Measurements from ENCODE around the gene SLC25A33.

SLC25A33 gene

DNA sequence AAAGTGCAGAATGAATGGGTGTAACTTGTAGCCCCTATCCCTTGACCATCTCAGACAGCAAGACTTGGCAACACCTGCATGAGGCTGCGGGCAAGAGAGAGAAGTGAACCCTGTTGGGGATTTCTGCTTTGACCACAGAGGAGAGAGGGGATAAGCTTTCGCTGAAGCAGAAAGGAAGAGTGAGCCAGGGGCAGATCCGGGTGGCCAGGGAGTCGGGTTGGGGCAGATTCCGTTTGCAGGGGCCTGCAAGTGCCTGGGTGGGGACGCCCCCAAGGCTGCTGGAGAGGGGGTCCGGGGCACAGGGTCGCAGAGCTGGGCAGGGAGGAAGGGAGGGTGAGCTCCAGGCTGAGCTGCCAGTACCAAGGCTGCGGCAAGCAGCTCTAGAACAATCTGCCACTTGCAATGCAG lies 86.9 kb downstream of the SLC25A33 start:
- H3K4me1 Mint-ChIP-seq: peaks cover 35 to 67% of the 10 kb centered on the region in 2 donors
- H3K9me3 Mint-ChIP-seq: no peaks in the 10 kb centered on the region
- peaks cover 12 to 19% of the 10 kb centered on the region in 2 donors for H3K36me3 Mint-ChIP-seq
- H3K4me3 Mint-ChIP-seq: peak overlapping the region; percentile 94 to 95
- ATAC-seq (replicated peaks): peak; percentile 51 to 53
- peak; percentile 83 for DNase-seq
- no peaks in the 10 kb centered on the region for H3K27me3 Mint-ChIP-seq
- H3K27ac Mint-ChIP-seq: peak overlapping the region; percentile 90

GRCh38 chr1:9628541-9629444 lies 89.5 kb downstream of the SLC25A33 start:
- peak overlapping the region; percentile 94 to 95 for H3K4me3 Mint-ChIP-seq
- peaks cover 45 to 91% of the 10 kb centered on the region in 2 donors for H3K4me1 Mint-ChIP-seq
- peak overlapping the region; percentile 93 for H3K27ac Mint-ChIP-seq
- peaks cover 34 to 39% of the 10 kb centered on the region in 2 donors for H3K36me3 Mint-ChIP-seq
- H3K27me3 Mint-ChIP-seq: no peaks in the 10 kb centered on the region
- DNase-seq: peak; percentile 88
- H3K9me3 Mint-ChIP-seq: no peaks in the 10 kb centered on the region
- ATAC-seq (replicated peaks): peak; percentile 62

DNA sequence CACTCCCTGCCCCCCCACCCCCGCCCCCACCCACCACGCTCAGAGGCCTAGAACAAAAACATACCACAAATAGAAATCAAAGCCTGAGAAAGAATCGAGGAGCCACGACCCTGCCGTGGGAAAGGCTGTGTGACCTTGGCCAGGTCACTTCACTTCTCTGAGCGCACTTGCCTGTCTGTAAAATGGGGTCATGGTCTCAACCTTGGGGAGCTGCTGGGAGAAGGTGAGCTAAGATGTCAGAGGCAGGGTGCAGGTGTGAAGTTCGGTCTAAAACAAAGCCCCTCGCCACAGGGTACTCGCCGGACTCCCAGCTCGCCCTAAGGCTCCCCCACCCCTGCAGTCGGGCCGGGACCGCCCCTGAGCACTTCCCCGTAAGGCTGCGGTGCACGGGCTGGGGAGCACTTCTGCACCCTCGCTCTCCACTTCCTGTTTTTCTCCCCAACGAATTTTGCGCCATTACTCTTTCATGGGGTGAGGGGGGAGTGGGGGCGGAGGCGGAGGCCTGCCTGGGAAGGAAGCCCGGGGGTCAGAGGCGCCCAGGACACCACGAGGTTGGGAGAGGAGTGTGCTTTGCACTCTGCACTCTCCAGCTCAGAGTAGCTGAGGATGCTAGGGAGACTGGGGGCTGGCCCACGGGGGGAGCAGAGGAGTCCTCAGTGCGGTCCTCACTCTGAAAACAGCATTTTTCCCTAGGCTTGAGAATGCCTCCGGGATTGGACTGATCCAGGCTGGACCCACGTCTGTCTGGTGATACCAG lies 90.4 kb downstream of the SLC25A33 start:
- Mint-ChIP-seq H3K4me1 (peaks cover 44 to 94% of the 10 kb centered on the region in 2 donors), H3K27ac (peak overlapping the region; percentile 93), H3K36me3 (peaks cover 40 to 41% of the 10 kb centered on the region in 2 donors), H3K27me3 (no peaks in the 10 kb centered on the region), H3K4me3 (peak overlapping the region; percentile 94 to 95), H3K9me3 (no peaks in the 10 kb centered on the region)
- DNase-seq (peak; percentile 94), ATAC-seq (replicated peaks) (peak; percentile 55 to 68)

DNA sequence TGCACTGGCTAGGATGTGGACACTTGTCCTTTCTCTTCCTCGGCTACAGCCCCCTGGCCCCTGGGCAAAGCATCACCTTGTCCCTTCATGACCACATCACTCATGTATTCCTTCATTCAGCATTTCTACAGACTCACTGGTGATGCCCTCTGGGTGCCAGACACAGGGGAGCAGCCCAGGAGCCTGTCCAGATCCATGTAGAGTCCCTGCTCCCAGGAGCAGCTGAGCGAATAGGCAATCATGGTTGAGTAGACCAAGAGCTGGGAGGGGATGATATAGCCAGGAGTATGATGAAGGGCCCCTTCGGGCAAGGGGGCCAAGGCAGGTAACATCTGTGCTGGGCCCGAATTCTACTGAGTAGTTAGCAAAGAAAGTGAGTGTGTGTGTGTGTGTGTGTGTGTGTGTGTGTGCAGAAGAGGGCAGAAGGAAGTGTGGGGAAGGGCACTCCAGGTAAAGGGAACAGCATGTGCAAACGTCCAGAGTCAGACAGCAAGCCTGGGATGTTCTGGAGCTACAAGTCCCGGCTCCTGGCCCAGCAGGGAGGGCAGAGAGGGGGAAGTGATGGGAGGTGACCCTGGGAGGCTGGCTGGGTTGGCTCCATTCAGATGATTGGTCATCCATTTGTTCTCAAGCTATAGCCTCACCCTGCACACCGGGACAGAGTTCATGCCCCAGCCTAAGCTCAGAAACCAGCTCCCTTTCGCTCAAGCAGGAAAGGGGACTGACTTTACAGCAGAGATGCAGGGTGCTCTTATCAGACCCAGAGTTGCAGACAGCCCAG lies 91.3 kb downstream of the SLC25A33 start:
- no peak for ATAC-seq (replicated peaks)
- Mint-ChIP-seq H3K36me3 (peaks cover 49 to 50% of the 10 kb centered on the region in 2 donors), H3K4me1 (peaks cover 49 to 95% of the 10 kb centered on the region in 2 donors)

GRCh38 chr1:9631613-9632012 lies 92.3 kb downstream of the SLC25A33 start:
- no peak for ATAC-seq (replicated peaks)
- H3K4me3 Mint-ChIP-seq: peak overlapping the region; percentile 94 to 95

More for the DNA sequence above, 91.3 kb downstream of the SLC25A33 start:
- DNase-seq: peak; percentile 35
- peak overlapping the region; percentile 93 for H3K27ac Mint-ChIP-seq
- no peaks in the 10 kb centered on the region for H3K9me3 Mint-ChIP-seq
- H3K4me3 Mint-ChIP-seq: peak overlapping the region; percentile 94 to 95
- H3K27me3 Mint-ChIP-seq: no peaks in the 10 kb centered on the region

GRCh38 chr1:9633493-9633892 lies 94.2 kb downstream of the SLC25A33 start:
- no peaks in the 10 kb centered on the region for H3K27me3 Mint-ChIP-seq
- no peak for ATAC-seq (replicated peaks)
- no peak overlapping the region for H3K27ac Mint-ChIP-seq
- DNase-seq: no peak
- H3K36me3 Mint-ChIP-seq: peaks cover 71 to 78% of the 10 kb centered on the region in 2 donors
- peaks cover 0 to 2% of the 10 kb centered on the region in 2 donors for H3K9me3 Mint-ChIP-seq
- H3K4me1 Mint-ChIP-seq: peaks cover 29 to 88% of the 10 kb centered on the region in 2 donors
- H3K4me3 Mint-ChIP-seq: peak overlapping the region in 1 of 2 donors; percentile 26

More at GRCh38 chr1:9631613-9632012, 92.3 kb downstream of the SLC25A33 start:
- Mint-ChIP-seq H3K27me3 (no peaks in the 10 kb centered on the region), H3K9me3 (no peaks in the 10 kb centered on the region), H3K4me1 (peaks cover 38 to 91% of the 10 kb centered on the region in 2 donors), H3K27ac (peak overlapping the region; percentile 81), H3K36me3 (peaks cover 56 to 61% of the 10 kb centered on the region in 2 donors)
- DNase-seq: no peak

DNA sequence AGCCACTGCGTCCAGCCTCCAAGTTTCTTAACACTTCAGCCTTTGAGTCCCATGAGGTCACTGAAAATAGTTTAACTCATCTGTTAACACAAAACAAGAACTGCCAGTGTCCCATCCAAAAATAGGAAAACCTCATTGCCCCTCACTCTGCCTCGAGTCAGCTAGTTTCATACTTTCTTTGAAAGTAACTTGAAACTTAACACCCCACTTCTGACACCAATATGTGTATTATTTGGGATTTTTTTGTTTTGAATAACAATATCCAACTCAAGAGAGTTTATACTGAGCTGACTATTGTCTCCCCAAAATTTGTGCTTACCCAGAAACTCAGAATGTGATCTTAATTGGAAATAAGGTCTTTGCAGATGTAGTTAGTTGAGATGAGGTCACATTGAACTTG lies 95.3 kb downstream of the SLC25A33 start:
- Mint-ChIP-seq H3K27ac (peak overlapping the region; percentile 51), H3K27me3 (no peaks in the 10 kb centered on the region), H3K4me3 (no peak overlapping the region), H3K9me3 (peaks cover 0 to 2% of the 10 kb centered on the region in 2 donors), H3K36me3 (peaks cover 80 to 84% of the 10 kb centered on the region in 2 donors), H3K4me1 (peaks cover 33 to 89% of the 10 kb centered on the region in 2 donors)
- no peak for DNase-seq
- no peak for ATAC-seq (replicated peaks)
